Measurements from ENCODE around the gene MYO3B. TPM values are rescaled to one million over a fixed set of nuclear protein-coding genes. Genes with fewer than 3 reads are reported as not detected.

The MYO3B gene
- total RNA-seq, 2 donors from 2014 or later = 0.09 to 0.74 TPM

- TF ChIP-seq POLR2AphosphoS5 (IDR thresholded peaks at IDR 0.05) = no peak
- TF ChIP-seq CTCF (IDR thresholded peaks at IDR 0.05) = no peak
- TF ChIP-seq POLR2A (IDR thresholded peaks at IDR 0.05) = no peak
- H3K27me3 ChIP-seq (replicated peaks; ENCODE audit: insufficient read depth) = no peaks in the 10 kb centered on the region
- H3K27ac ChIP-seq = no peak overlapping the region
- H3K4me1 ChIP-seq (replicated peaks) = no peaks in the 10 kb centered on the region
- H3K9me3 ChIP-seq = no peaks in the 10 kb centered on the region
- H3K36me3 ChIP-seq = no peaks in the 10 kb centered on the region
- no peak for DNase-seq (ENCODE audit: low spot score)
- no peak overlapping the region for H3K4me3 ChIP-seq
- 50% methylated on average over 4 of the region's 4 CpGs for WGBS
- intact Hi-C loops (cut with DNase I) = no loop called here
Observed at GRCh38 chr2:170226216-170226615, 48.3 kb downstream of the MYO3B start.

- H3K9me3 ChIP-seq = no peaks in the 10 kb centered on the region
- H3K27ac ChIP-seq = no peak overlapping the region
- 91% methylated on average over 4 of the region's 4 CpGs for WGBS
- TF ChIP-seq POLR2AphosphoS5 (IDR thresholded peaks at IDR 0.05) (no peak), POLR2A (IDR thresholded peaks at IDR 0.05) (no peak), CTCF (IDR thresholded peaks at IDR 0.05) (no peak)
- no peaks in the 10 kb centered on the region for H3K27me3 ChIP-seq (replicated peaks; ENCODE audit: insufficient read depth)
- H3K36me3 ChIP-seq = no peaks in the 10 kb centered on the region
- no peak for DNase-seq (ENCODE audit: low spot score)
- H3K4me3 ChIP-seq = no peak overlapping the region
- intact Hi-C loops (cut with DNase I) = no loop called here
- no peaks in the 10 kb centered on the region for H3K4me1 ChIP-seq (replicated peaks)
Observed at GRCh38 chr2:170227507-170227947, 49.6 kb downstream of the MYO3B start.

- intact Hi-C loops (cut with DNase I) = no loop called here
- Histone ChIP-seq H3K36me3 (no peaks in the 10 kb centered on the region), H3K4me1 (replicated peaks) (no peaks in the 10 kb centered on the region), H3K27me3 (replicated peaks; ENCODE audit: insufficient read depth) (no peaks in the 10 kb centered on the region), H3K4me3 (no peak overlapping the region), H3K9me3 (no peaks in the 10 kb centered on the region), H3K27ac (no peak overlapping the region)
- no peak for DNase-seq (ENCODE audit: low spot score)
- TF ChIP-seq POLR2AphosphoS5 (IDR thresholded peaks at IDR 0.05) (no peak), CTCF (IDR thresholded peaks at IDR 0.05) (no peak), POLR2A (IDR thresholded peaks at IDR 0.05) (no peak)
- 88% methylated on average over 4 of the region's 4 CpGs for WGBS
Observed at GRCh38 chr2:170227951-170228350, 50.0 kb downstream of the MYO3B start.

GRCh38 chr2:170228429-170228828, 50.5 kb downstream of the MYO3B start:
- TF ChIP-seq POLR2AphosphoS5 (IDR thresholded peaks at IDR 0.05) (no peak), POLR2A (IDR thresholded peaks at IDR 0.05) (no peak), CTCF (IDR thresholded peaks at IDR 0.05) (no peak)
- Histone ChIP-seq H3K36me3 (no peaks in the 10 kb centered on the region), H3K9me3 (no peaks in the 10 kb centered on the region), H3K4me3 (no peak overlapping the region), H3K27me3 (replicated peaks; ENCODE audit: insufficient read depth) (no peaks in the 10 kb centered on the region), H3K4me1 (replicated peaks) (no peaks in the 10 kb centered on the region), H3K27ac (no peak overlapping the region)
- 93% methylated on average over 3 of the region's 3 CpGs for WGBS
- intact Hi-C loops (cut with DNase I) = no loop called here
- no peak for DNase-seq (ENCODE audit: low spot score)

GRCh38 chr2:170229125-170229524, 51.2 kb downstream of the MYO3B start:
- Histone ChIP-seq H3K27me3 (replicated peaks; ENCODE audit: insufficient read depth) (no peaks in the 10 kb centered on the region), H3K4me1 (replicated peaks) (no peaks in the 10 kb centered on the region), H3K27ac (no peak overlapping the region), H3K4me3 (no peak overlapping the region), H3K9me3 (no peaks in the 10 kb centered on the region), H3K36me3 (no peaks in the 10 kb centered on the region)
- TF ChIP-seq CTCF (IDR thresholded peaks at IDR 0.05) (no peak), POLR2A (IDR thresholded peaks at IDR 0.05) (no peak), POLR2AphosphoS5 (IDR thresholded peaks at IDR 0.05) (no peak)
- DNase-seq (ENCODE audit: low spot score) = no peak
- intact Hi-C loops (cut with DNase I) = no loop called here

Measured in prostate gland (tissue), 2 donors.